ENCODE results near the gene CA7. TPM values are rescaled to one million over a fixed set of nuclear protein-coding genes. Genes with fewer than 3 reads are reported as not detected.

The CA7 gene
- total RNA-seq, 1 donor from 2014 or later, result not detected

DNA sequence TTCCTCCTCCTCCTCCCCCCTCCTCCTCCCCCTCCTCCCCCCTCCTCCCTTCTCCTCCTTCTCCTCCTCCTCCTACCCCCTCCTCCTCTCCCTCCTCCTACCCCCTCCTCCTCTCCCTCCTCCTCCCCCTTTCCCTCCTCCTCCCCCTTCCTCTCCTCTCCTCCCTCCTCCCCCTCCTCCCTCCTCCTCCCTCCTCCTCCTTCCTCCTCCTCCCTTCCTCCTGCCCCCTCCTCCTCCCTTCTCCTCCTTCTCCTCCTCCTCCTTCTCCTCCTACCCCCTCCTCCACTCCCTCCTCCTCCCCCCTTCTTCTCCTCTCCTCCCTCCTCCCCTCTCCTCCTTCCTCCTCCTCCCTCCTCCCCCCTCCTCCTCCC, 29.5 kb downstream of the CA7 start:
- ATAC-seq (no peak), DNase-seq (no peak)
- Histone ChIP-seq H3K4me3 (no peak overlapping the region), H3K9me3 (no peaks in the 10 kb centered on the region), H3K36me3 (no peaks in the 10 kb centered on the region), H3K27me3 (ENCODE audit: low read depth) (no peaks in the 10 kb centered on the region), H3K27ac (no peak overlapping the region), H3K4me1 (peaks cover 16% of the 10 kb centered on the region)
- TF ChIP-seq, protein P1, sequence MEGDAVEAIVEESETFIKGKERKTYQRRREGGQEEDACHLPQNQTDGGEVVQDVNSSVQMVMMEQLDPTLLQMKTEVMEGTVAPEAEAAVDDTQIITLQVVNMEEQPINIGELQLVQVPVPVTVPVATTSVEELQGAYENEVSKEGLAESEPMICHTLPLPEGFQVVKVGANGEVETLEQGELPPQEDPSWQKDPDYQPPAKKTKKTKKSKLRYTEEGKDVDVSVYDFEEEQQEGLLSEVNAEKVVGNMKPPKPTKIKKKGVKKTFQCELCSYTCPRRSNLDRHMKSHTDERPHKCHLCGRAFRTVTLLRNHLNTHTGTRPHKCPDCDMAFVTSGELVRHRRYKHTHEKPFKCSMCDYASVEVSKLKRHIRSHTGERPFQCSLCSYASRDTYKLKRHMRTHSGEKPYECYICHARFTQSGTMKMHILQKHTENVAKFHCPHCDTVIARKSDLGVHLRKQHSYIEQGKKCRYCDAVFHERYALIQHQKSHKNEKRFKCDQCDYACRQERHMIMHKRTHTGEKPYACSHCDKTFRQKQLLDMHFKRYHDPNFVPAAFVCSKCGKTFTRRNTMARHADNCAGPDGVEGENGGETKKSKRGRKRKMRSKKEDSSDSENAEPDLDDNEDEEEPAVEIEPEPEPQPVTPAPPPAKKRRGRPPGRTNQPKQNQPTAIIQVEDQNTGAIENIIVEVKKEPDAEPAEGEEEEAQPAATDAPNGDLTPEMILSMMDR (IDR thresholded peaks at IDR 0.05), result no peak
- intact Hi-C loops (cut with DNase I), result no loop called here

DNA sequence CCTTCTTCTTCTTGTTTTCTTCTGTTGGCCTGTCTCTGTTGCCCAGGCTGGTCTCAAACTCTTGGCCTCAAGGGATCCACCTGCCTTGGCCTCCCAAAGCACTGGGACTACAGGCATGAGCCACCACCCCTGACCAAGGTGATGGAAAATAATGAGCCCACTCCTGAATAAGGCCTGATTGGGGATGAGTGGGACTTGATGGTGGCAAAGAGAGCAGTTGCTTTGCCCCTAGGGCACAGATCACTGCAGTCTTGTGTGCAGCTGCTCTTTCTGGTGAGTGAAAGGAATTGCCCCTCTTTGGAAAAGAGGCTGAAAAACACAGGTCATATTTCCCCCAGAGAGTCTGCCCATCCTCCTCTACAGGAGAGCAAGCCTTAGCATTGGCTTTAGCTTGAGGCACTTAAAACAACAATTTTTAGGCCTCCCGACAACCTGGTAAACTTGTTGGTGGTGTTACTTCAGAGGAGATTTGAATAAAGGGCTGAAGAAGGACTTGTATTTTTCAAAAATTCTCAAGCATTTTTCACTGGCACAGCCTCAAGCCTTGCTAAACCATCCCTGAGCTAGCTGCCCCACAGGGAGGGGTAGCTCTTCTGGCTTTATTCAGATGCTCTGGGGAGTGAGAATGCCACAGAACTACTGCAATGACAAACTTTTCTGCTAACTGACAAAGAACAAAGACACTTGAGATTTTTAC, 30.0 kb downstream of the CA7 start:
- Histone ChIP-seq H3K27me3 (ENCODE audit: low read depth) (no peaks in the 10 kb centered on the region), H3K27ac (peak overlapping the region; percentile 36), H3K4me1 (peaks cover 16% of the 10 kb centered on the region), H3K36me3 (no peaks in the 10 kb centered on the region), H3K9me3 (no peaks in the 10 kb centered on the region), H3K4me3 (no peak overlapping the region)
- TF ChIP-seq, protein P1 (IDR thresholded peaks at IDR 0.05), result no peak
- ATAC-seq, result no peak
- DNase-seq, result no peak
- intact Hi-C loops (cut with DNase I), result no loop called here

DNA sequence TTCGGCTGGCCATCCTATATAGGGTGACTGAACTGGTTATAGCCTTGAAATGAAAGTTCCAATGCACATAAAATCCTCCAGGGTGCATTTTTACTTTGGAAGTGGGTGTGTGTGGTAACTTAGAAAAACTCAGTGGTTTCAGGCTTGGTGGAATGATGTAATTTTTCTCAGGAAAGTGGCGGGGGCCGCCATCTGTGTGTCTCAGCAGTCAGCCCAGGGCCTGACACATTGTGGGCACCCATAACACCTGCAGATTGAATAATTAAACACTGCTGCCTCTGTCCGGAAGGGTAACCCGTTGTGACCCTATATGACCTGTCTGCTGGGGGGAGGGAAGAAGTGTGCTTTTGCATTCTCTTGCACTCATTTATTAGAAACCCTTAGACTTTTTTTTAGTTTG, 33.9 kb downstream of the CA7 start:
- DNase-seq, result no peak
- intact Hi-C loops (cut with DNase I), result no loop called here
- no peaks in the 10 kb centered on the region for H3K27me3 ChIP-seq (ENCODE audit: low read depth)
- H3K4me3 ChIP-seq, result no peak overlapping the region
- TF ChIP-seq, protein P1 (IDR thresholded peaks at IDR 0.05), result no peak
- H3K4me1 ChIP-seq, result peaks cover 25% of the 10 kb centered on the region
- ATAC-seq, result no peak
- no peaks in the 10 kb centered on the region for H3K36me3 ChIP-seq
- no peaks in the 10 kb centered on the region for H3K9me3 ChIP-seq
- no peak overlapping the region for H3K27ac ChIP-seq

- peak; percentile 97 for DNase-seq
- TF ChIP-seq, protein P1 (IDR thresholded peaks at IDR 0.05), result no peak
- peak within 1 kb of the TSS; percentile 81 for H3K27ac ChIP-seq
- peaks cover 25% of the 10 kb centered on the region for H3K4me1 ChIP-seq
- no peaks in the 10 kb centered on the region for H3K27me3 ChIP-seq (ENCODE audit: low read depth)
- intact Hi-C loops (cut with DNase I), result no loop called here
- peak; percentile 97 to 98 for ATAC-seq
- H3K9me3 ChIP-seq, result no peaks in the 10 kb centered on the region
- peaks cover 16% of the 10 kb centered on the region for H3K36me3 ChIP-seq
- peak within 1 kb of the TSS; percentile 68 for H3K4me3 ChIP-seq
Observed at GRCh38 chr16:66880288-66881013, 36.2 kb downstream of the CA7 start, which contains the start of gene PDP2. Gene PDP2, plus strand, starts transcription at chr16:66880515. Its CDS starts 3,770 bp downstream, at chr16:66884285.

DNA sequence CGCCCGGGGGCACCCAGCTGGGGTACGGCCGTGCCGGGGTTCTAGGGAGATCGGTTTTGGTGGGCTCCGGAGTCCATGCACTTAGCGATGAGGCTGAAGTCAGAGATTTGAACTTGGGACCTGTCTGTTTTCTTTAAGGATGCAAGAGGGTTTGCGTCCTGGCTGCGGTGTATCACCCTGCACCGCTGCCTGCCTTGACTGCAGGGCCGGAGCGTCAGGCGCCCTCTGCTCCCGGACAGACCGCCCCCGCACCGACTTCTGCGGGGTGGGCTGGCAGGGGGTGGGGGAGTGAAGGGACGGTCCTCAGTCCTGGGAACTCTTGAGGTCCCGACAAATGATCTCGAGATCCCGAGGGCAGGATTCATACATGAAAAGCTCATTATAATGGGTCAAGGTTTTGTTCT, 36.8 kb downstream of the CA7 start:
- Histone ChIP-seq H3K4me3 (peak overlapping the region; percentile 68), H3K9me3 (no peaks in the 10 kb centered on the region), H3K4me1 (peaks cover 30% of the 10 kb centered on the region), H3K27me3 (ENCODE audit: low read depth) (no peaks in the 10 kb centered on the region), H3K27ac (peak overlapping the region; percentile 81), H3K36me3 (peaks cover 21% of the 10 kb centered on the region)
- TF ChIP-seq, protein P1 (IDR thresholded peaks at IDR 0.05), result no peak
- intact Hi-C loops (cut with DNase I), result no loop called here
- DNase-seq (no peak), ATAC-seq (peak; percentile 44 to 56)

Data from lower lobe of right lung (tissue), 2 donors.